CD4-positive, CD25-positive, alpha-beta regulatory T cell (primary cell): ENCODE results near the gene GRN. TPM values are rescaled to one million over a fixed set of nuclear protein-coding genes. Genes with fewer than 3 reads are reported as not detected.
"Not testable (repeated sequence)": the region's sequence is repeated elsewhere in the genome, so short reads cannot be mapped to it uniquely, and the experiment has no call there.

Source experiments
- ATAC-seq, 2 donors: fragments of 150-1000 bp; cut with Tn5 transposase; one replicate each; pipeline ENCODE4 v1.10.0; 2021; ENCODE audit warnings: low read depth in 2 of 2, moderate number of reproducible peaks in 2 of 2, moderate library complexity in 1 of 2
- DNase-seq, 3 donors: peaks; one replicate each; pipeline versions ENCODE4 v3.0.0 to v3.0.0-alpha.2; 2012 to 2022; ENCODE audit warnings: mixed read lengths in 1 of 3
- H3K27ac ChIP-seq: one replicate; pipeline ENCODE4 v1.7.0; 2013; ENCODE audit warnings: mild to moderate bottlenecking, low read length; ENCODE audit not compliant: insufficient read depth, poor library complexity, severe bottlenecking
- H3K27me3 ChIP-seq: one replicate; pipeline ENCODE4 v1.7.0; 2013; ENCODE audit warnings: low read length; ENCODE audit not compliant: control insufficient read depth, insufficient read depth
- H3K36me3 ChIP-seq: one replicate; pipeline ENCODE4 v1.7.0; 2013; ENCODE audit warnings: mild to moderate bottlenecking, low read length, moderate library complexity; ENCODE audit not compliant: control insufficient read depth, insufficient read depth
- H3K4me1 ChIP-seq: 2 replicates; pipeline ENCODE4 v1.7.0; 2013; ENCODE audit warnings: mild to moderate bottlenecking, low read length; ENCODE audit not compliant: insufficient read depth, control insufficient read depth, poor library complexity, severe bottlenecking
- H3K4me3 ChIP-seq: one replicate; pipeline ENCODE4 v1.7.0; 2013; ENCODE audit warnings: low read depth, mild to moderate bottlenecking, low read length, moderate library complexity
- H3K9me3 ChIP-seq, 2 experiments: 1 replicate in 1 of 2; 2 replicates in 1 of 2; pipeline ENCODE4 v1.7.0; 2013; ENCODE audit warnings: low read length in 2 of 2, mild to moderate bottlenecking in 1 of 2, moderate library complexity in 1 of 2; ENCODE audit not compliant: control insufficient read depth in 2 of 2
- H3K27ac Mint-ChIP-seq, 3 donors: one replicate each; pipeline ENCODE4 v1.8.0; 2020 to 2022; ENCODE audit warnings: mild to moderate bottlenecking in 3 of 3, mixed read lengths in 3 of 3, moderate library complexity in 2 of 3
- H3K27me3 Mint-ChIP-seq: one replicate; pipeline ENCODE4 v1.8.0; 2022; ENCODE audit warnings: mild to moderate bottlenecking, mixed read lengths
- H3K36me3 Mint-ChIP-seq: one replicate; pipeline ENCODE4 v1.8.0; 2020; ENCODE audit warnings: mixed read lengths
- H3K4me1 Mint-ChIP-seq, 4 donors: one replicate each; pipeline ENCODE4 v1.8.0; 2020 to 2022; ENCODE audit warnings: mixed read lengths in 4 of 4, mild to moderate bottlenecking in 1 of 4
- H3K4me3 Mint-ChIP-seq, 4 donors: one replicate each; pipeline ENCODE4 v1.8.0; 2020 to 2022; ENCODE audit warnings: mild to moderate bottlenecking in 4 of 4, mixed read lengths in 4 of 4, moderate library complexity in 3 of 4
- H3K9me3 Mint-ChIP-seq, 7 donors: one replicate each; pipeline ENCODE4 v1.8.0; 2020 to 2022; ENCODE audit warnings: mixed read lengths in 7 of 7, mild to moderate bottlenecking in 3 of 7, moderate library complexity in 2 of 7
- polyA plus RNA-seq, 4 donors: library from polyadenylated mRNA; unstranded; fragments of 300-500 nt; fragmentation: Illumina TruSeq; gene quantifications; one replicate each; pipeline ENCODE4 v1.2.3, GENCODE V29; 2021
- total RNA-seq: library from RNA; stranded (reverse); gene quantifications from one replicate; pipeline ENCODE4 v1.2.3, GENCODE V29; 2022

The GRN gene
- total and polyA plus RNA-seq, 5 donors from 2014 or later, result 24.3 to 39.4 (median 32.0) TPM

DNA sequence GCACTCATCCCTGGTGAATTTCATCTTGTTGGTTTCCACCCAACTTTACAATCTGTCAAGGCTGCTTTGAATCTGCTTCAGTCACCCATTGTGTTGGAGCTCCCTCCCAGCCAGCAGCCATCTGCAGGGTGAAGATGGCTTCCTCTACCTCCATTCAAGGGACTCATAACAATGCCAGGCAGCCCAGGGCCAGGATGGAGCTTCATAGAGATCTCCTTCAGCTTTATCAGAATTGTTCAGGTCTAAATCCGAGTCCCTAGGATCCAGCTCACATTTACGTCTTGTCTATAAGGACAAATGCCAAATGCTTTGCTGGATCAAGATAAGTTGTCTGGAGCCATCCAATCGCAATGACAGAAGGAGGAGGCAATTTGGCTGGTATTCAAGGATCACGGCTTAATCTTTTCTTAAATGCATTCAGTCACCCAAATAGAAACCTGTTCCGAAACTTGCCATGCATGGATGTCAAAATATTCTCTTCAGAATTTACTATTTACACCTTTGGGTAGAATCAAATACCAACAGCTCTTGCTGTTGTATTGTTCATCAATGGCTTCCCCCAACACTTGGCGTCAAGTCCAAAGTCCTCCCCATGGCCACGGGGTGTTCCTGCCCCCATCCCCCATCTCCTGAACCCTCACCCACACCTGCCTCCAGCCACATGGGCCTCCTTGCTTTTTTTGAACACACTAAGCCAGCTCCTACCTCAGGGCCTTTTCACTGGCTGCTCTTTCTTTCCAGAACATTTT is 22.3 kb downstream of the GRN start:
- H3K27ac Mint-ChIP-seq, result peak overlapping the region in 1 of 3 donors; percentile 18
- H3K4me3 Mint-ChIP-seq, result peak overlapping the region in 1 of 4 donors; percentile 22
- no peaks in the 10 kb centered on the region for H3K27me3 ChIP-seq
- H3K27ac ChIP-seq, result no peak overlapping the region
- H3K9me3 Mint-ChIP-seq, result peaks cover 0 to 2% (median 0%) of the 10 kb centered on the region in 7 donors
- no peaks in the 10 kb centered on the region for H3K36me3 Mint-ChIP-seq
- peaks cover 14% of the 10 kb centered on the region for H3K4me1 ChIP-seq
- H3K4me1 Mint-ChIP-seq, result peaks cover 0 to 14% (median 7%) of the 10 kb centered on the region in 4 donors
- ATAC-seq, result no peak
- no peak overlapping the region for H3K4me3 ChIP-seq
- H3K9me3 ChIP-seq, result no peaks in the 10 kb centered on the region
- H3K36me3 ChIP-seq, result no peaks in the 10 kb centered on the region
- DNase-seq, result no peak
- H3K27me3 Mint-ChIP-seq, result peaks cover 33% of the 10 kb centered on the region

DNA sequence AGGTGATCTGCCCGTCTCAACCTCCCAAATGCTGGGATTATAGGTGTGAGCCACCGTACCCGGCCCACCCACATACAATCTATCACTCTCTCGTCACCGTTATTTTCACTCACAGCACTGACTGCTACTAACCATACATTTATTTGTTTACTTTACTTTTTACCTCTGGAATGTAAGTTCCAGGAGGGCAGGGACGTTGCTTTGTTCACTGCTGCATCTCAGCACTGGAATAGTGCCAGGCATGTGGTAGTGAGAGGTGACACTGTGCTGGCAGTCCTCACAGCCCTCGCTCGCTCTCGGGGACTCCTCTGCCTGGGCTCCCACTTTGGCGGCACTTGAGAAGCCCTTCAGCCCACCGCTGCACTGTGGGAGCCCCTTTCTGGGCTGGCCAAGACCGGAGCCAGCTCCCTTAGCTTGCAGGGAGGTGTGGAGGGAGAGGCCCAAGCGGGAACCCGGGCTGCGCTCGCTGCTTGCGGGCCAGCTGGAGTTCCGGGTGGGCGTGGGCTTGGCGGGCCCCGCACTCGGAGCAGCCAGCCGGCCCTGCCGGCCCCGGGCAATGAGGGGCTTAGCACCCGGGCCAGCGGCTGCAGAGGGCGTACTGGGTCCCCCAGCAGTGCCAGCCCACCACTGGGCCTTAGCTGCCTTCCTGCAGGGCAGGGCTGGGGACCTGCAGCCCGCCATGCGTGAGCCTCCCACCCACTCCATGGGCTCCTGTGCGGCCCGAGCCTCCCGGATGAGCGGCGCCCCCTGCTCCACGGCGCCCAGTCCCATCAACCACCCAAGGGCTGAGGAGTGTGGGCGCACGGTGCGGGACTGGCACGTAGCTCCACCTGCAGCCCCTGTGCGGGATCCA is 23.5 kb downstream of the GRN start:
- not testable (repeated sequence) for H3K36me3 ChIP-seq, H3K4me1 ChIP-seq, H3K9me3 Mint-ChIP-seq, H3K4me3 Mint-ChIP-seq, H3K27ac ChIP-seq, ATAC-seq, H3K4me3 ChIP-seq, H3K27me3 ChIP-seq, H3K36me3 Mint-ChIP-seq, H3K9me3 ChIP-seq, H3K27ac Mint-ChIP-seq, DNase-seq
- Mint-ChIP-seq H3K4me1 (peaks cover 0 to 15% (median 6%) of the 10 kb centered on the region in 4 donors), H3K27me3 (peaks cover 44% of the 10 kb centered on the region)

DNA sequence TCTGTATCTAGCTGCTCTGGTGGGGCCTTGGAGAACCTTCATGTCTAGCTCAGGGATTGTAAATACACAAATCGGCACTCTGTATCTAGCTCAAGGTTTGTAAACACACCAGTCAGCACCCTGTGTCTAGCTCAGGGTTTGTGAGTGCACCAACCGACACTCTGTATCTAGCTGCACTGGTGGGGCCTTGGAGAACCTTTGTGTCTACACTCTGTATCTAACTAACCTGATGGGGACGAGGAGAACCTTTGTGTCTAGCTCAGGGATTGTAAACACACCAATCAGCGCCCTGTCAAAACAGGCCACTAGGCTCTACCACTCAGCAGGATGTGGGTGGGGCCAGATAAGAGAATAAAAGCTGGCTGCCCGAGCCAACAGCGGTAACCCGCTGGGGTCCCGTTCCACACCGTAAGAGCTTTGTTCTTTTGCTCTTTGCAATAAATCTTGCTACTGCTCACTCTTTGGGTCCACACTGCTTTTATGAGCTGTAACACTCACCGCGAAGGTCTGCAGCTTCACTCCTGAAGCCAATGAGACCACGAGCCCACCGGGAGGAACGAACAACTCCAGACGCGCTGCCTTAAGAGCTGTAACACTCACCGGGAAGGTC is 24.4 kb downstream of the GRN start:
- not testable (repeated sequence) for H3K9me3 ChIP-seq, H3K4me1 ChIP-seq, ATAC-seq, H3K9me3 Mint-ChIP-seq, H3K4me3 ChIP-seq, H3K36me3 Mint-ChIP-seq, H3K27ac ChIP-seq, H3K36me3 ChIP-seq, H3K27me3 ChIP-seq
- H3K4me3 Mint-ChIP-seq, result peak overlapping the region in 3 of 4 donors; percentile 69 to 78 (median 75)
- peaks cover 47% of the 10 kb centered on the region for H3K27me3 Mint-ChIP-seq
- DNase-seq, result peak in 1 of 3 donors; percentile 44
- peak overlapping the region in 1 of 3 donors; percentile 60 for H3K27ac Mint-ChIP-seq
- H3K4me1 Mint-ChIP-seq, result peaks cover 0 to 15% (median 6%) of the 10 kb centered on the region in 4 donors

DNA sequence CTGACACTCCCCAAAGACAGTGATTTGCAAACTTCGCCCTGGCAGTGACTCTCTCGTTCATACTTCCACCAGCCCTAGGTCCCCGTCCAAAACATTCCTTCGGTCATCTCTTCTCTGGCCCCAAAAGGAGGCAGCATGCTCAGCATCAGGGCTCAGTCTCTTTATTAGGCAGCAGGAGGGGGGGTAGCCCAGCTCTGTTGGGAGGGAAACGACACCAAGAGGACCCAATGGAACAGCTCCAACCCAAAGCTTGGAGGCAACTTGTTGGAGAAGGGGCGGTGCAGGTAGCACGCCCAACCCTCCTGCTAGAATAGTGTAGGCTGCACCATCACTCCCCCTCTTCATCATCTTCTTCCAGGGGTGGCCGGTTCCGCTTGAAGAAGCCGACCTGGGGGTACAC is 26.9 kb downstream of the GRN start:
- no peak overlapping the region for H3K27ac ChIP-seq
- Mint-ChIP-seq H3K27ac (no peak overlapping the region), H3K9me3 (peaks cover 0 to 1% (median 0%) of the 10 kb centered on the region in 7 donors), H3K4me1 (peaks cover 0 to 15% (median 5%) of the 10 kb centered on the region in 4 donors), H3K27me3 (peaks cover 36% of the 10 kb centered on the region), H3K36me3 (no peaks in the 10 kb centered on the region), H3K4me3 (peak overlapping the region in 1 of 4 donors; percentile 36)
- DNase-seq (no peak), ATAC-seq (no peak)
- H3K4me1 ChIP-seq, result no peaks in the 10 kb centered on the region
- H3K36me3 ChIP-seq, result no peaks in the 10 kb centered on the region
- H3K4me3 ChIP-seq, result no peak overlapping the region
- no peaks in the 10 kb centered on the region for H3K9me3 ChIP-seq
- H3K27me3 ChIP-seq, result no peaks in the 10 kb centered on the region

DNA sequence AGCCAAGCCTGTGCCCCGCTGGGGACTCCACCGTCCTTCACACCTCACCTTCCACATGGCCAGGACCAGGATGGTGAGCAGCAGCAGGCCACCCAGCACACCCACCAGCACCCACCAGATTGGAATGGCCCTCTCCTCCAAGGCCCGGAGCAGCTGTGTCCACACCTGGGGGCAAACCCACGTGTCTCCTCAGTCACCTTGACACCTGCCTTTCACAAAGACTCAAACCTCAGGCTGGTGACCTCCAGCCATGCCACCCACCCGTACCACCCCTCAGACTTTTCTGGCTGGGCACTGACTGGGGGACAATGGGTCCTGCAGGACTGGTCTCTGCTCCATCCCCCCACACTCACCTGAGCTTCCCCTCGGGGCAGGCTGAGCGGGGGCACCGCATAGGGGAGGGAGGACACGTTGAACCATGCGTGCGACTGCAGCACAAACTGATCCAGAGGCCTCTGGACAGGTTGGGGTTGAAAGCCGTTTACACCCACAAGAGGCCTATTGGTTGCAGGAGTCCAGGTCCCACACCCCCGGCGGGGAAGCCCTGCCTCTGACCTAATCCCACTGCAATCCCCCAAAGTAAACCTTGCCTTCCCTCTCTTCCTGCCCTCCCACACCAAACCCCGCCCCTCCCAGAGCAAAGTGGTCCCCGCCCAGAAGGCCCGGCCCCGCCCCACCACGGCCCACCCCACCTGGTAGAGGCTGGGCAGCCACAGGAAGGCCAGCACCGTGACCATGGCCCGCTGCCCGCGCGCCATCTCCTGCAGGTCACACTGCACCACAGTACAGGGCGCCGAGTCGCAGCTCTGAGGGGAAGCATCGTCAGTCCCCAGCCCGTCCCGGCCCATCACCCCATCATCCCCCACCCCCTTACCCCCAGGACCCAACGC is 29.4 kb downstream of the GRN start:
- no peaks in the 10 kb centered on the region for H3K36me3 ChIP-seq
- Mint-ChIP-seq H3K27ac (no peak overlapping the region), H3K4me1 (peaks cover 0 to 13% (median 3%) of the 10 kb centered on the region in 4 donors), H3K9me3 (no peaks in the 10 kb centered on the region), H3K4me3 (no peak overlapping the region), H3K27me3 (peaks cover 40% of the 10 kb centered on the region), H3K36me3 (no peaks in the 10 kb centered on the region)
- ATAC-seq (no peak), DNase-seq (no peak)
- no peak overlapping the region for H3K27ac ChIP-seq
- H3K4me3 ChIP-seq, result no peak overlapping the region
- H3K9me3 ChIP-seq, result no peaks in the 10 kb centered on the region
- no peaks in the 10 kb centered on the region for H3K4me1 ChIP-seq
- no peaks in the 10 kb centered on the region for H3K27me3 ChIP-seq

DNA sequence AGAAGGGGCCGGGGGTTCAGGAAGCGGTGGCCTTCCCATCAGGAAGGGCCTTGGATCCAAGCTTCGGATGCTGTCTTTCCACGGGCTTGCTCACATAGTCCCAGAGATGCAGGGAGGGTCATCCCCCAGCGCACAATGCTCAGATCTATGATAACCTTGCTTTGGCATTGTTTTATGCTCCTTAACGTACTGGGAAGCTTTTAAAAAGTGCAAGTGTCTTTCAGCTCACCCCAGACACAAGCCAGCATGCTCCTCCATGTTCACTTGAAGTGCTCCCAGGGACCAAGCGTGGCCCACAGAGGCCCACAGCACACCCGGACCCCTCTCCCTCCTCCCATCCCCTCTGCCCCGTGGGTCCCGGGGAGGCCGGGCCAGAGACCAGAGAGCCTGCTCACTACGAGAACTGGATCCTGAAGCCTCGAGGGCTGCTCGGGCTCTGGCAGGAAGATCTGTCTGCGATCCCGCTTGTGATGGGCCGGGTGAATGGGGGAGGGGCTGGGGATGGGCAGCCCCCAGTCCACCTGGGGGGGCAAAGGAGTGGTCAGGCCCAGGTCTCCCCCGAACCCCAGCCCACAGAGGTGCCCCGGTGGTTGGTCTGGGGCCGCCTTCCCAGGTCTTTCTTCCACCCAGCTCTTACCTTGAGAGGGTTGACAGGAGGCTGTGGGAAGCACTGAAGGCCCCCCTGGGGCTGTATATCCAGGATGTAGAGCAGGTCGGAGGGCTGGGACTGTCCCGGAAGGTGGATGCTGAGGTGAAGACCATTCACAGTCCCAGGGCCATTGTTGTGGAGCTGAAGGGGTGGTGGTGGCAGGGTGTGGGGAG is 30.3 kb downstream of the GRN start:
- Histone ChIP-seq H3K36me3 (no peaks in the 10 kb centered on the region), H3K27ac (no peak overlapping the region), H3K27me3 (no peaks in the 10 kb centered on the region), H3K9me3 (no peaks in the 10 kb centered on the region), H3K4me1 (no peaks in the 10 kb centered on the region), H3K4me3 (no peak overlapping the region)
- Mint-ChIP-seq H3K4me3 (no peak overlapping the region), H3K27ac (no peak overlapping the region), H3K9me3 (no peaks in the 10 kb centered on the region), H3K27me3 (peaks cover 40% of the 10 kb centered on the region), H3K4me1 (peaks cover 0 to 9% (median 0%) of the 10 kb centered on the region in 4 donors), H3K36me3 (no peaks in the 10 kb centered on the region)
- no peak for DNase-seq
- no peak for ATAC-seq
